ENCODE results near the gene GRID2. TPM values are rescaled to one million over a fixed set of nuclear protein-coding genes. Genes with fewer than 3 reads are reported as not detected.

GRID2 gene
- polyA plus RNA-seq, 1 donor (not counting 4 experiments of a cell fraction or from before 2014, with no cell fraction given) = not detected

- no peaks in the 10 kb centered on the region for H3K79me2 ChIP-seq (ENCODE audit: control insufficient read depth, insufficient read depth, low read length)
- no peaks in the 10 kb centered on the region for H3K27me3 ChIP-seq (ENCODE audit: control insufficient read depth, extremely low read depth, insufficient read depth, low read length)
- TF ChIP-seq, protein P1, sequence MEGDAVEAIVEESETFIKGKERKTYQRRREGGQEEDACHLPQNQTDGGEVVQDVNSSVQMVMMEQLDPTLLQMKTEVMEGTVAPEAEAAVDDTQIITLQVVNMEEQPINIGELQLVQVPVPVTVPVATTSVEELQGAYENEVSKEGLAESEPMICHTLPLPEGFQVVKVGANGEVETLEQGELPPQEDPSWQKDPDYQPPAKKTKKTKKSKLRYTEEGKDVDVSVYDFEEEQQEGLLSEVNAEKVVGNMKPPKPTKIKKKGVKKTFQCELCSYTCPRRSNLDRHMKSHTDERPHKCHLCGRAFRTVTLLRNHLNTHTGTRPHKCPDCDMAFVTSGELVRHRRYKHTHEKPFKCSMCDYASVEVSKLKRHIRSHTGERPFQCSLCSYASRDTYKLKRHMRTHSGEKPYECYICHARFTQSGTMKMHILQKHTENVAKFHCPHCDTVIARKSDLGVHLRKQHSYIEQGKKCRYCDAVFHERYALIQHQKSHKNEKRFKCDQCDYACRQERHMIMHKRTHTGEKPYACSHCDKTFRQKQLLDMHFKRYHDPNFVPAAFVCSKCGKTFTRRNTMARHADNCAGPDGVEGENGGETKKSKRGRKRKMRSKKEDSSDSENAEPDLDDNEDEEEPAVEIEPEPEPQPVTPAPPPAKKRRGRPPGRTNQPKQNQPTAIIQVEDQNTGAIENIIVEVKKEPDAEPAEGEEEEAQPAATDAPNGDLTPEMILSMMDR (optimal IDR thresholded peaks at IDR 0.05 in 1 of 3, IDR thresholded peaks at IDR 0.05 in 1 of 3, conservative IDR thresholded peaks at IDR 0.05 in 1 of 3; ENCODE audit: extremely low read depth in 1 of 3, insufficient read depth in 2 of 3, low read length in 3 of 3) = no peak
- no peak for TF ChIP-seq EZH2 (IDR thresholded peaks at IDR 0.05; ENCODE audit: low read length)
- no peak overlapping the region for H3K4me3 ChIP-seq (ENCODE audit: control insufficient read depth in 2 of 3, extremely low read depth in 1 of 3, insufficient read depth in 2 of 3, low read depth in 1 of 3, low read length in 3 of 3)
- H3K4me1 ChIP-seq (ENCODE audit: control insufficient read depth, extremely low read depth, insufficient read depth, low read length) = no peaks in the 10 kb centered on the region
- no peak overlapping the region for H3K9ac ChIP-seq (ENCODE audit: control insufficient read depth, extremely low read depth, insufficient read depth, low read length)
- no peak overlapping the region for H2AFZ ChIP-seq (ENCODE audit: control insufficient read depth, low read length)
- dilution Hi-C loops (cut with MboI; ENCODE audit: extremely low pct_ligation_motif_present, low sequenced_read_pairs) = no loop called here
- DNase-seq (ENCODE audit: low read depth, low spot score) = no peak
- H3K4me2 ChIP-seq (ENCODE audit: control insufficient read depth, extremely low read depth, insufficient read depth, low read depth, low read length) = no peak overlapping the region
- no peaks in the 10 kb centered on the region for H3K9me3 ChIP-seq (ENCODE audit: control insufficient read depth, low read depth, low read length)
- no peaks in the 10 kb centered on the region for H3K36me3 ChIP-seq (ENCODE audit: control insufficient read depth in 2 of 2, extremely low read depth in 1 of 2, insufficient read depth in 2 of 2, low read length in 2 of 2)
- no peaks in the 10 kb centered on the region for H3K9me1 ChIP-seq (ENCODE audit: control insufficient read depth, extremely low read depth, insufficient read depth, low read length)
- no peak for FAIRE-seq
- H4K20me1 ChIP-seq (ENCODE audit: control insufficient read depth, extremely low read depth, insufficient read depth, low read length) = no peaks in the 10 kb centered on the region
- H3K27ac ChIP-seq (ENCODE audit: control insufficient read depth, insufficient read depth, low read length) = no peak overlapping the region
These were observed 1127.6 kb downstream of the GRID2 start for GRCh38 chr4:93431371-93431770.

GRCh38 chr4:93433840-93434239 lies 1130.1 kb downstream of the GRID2 start:
- Histone ChIP-seq H3K4me1 (ENCODE audit: control insufficient read depth, extremely low read depth, insufficient read depth, low read length) (no peaks in the 10 kb centered on the region), H3K36me3 (ENCODE audit: control insufficient read depth in 2 of 2, extremely low read depth in 1 of 2, insufficient read depth in 2 of 2, low read length in 2 of 2) (no peaks in the 10 kb centered on the region), H2AFZ (ENCODE audit: control insufficient read depth, low read length) (no peak overlapping the region), H3K79me2 (ENCODE audit: control insufficient read depth, insufficient read depth, low read length) (no peaks in the 10 kb centered on the region), H3K27me3 (ENCODE audit: control insufficient read depth, extremely low read depth, insufficient read depth, low read length) (no peaks in the 10 kb centered on the region), H3K9ac (ENCODE audit: control insufficient read depth, extremely low read depth, insufficient read depth, low read length) (no peak overlapping the region), H3K27ac (ENCODE audit: control insufficient read depth, insufficient read depth, low read length) (no peak overlapping the region), H3K4me3 (ENCODE audit: control insufficient read depth in 2 of 3, extremely low read depth in 1 of 3, insufficient read depth in 2 of 3, low read depth in 1 of 3, low read length in 3 of 3) (no peak overlapping the region), H4K20me1 (ENCODE audit: control insufficient read depth, extremely low read depth, insufficient read depth, low read length) (no peaks in the 10 kb centered on the region), H3K4me2 (ENCODE audit: control insufficient read depth, extremely low read depth, insufficient read depth, low read depth, low read length) (no peak overlapping the region), H3K9me1 (ENCODE audit: control insufficient read depth, extremely low read depth, insufficient read depth, low read length) (no peaks in the 10 kb centered on the region), H3K9me3 (ENCODE audit: control insufficient read depth, low read depth, low read length) (no peaks in the 10 kb centered on the region)
- FAIRE-seq (no peak), DNase-seq (ENCODE audit: low read depth, low spot score) (no peak)
- no peak for TF ChIP-seq EZH2 (IDR thresholded peaks at IDR 0.05; ENCODE audit: low read length)
- TF ChIP-seq, protein P1 (optimal IDR thresholded peaks at IDR 0.05 in 1 of 3, IDR thresholded peaks at IDR 0.05 in 1 of 3, conservative IDR thresholded peaks at IDR 0.05 in 1 of 3; ENCODE audit: extremely low read depth in 1 of 3, insufficient read depth in 2 of 3, low read length in 3 of 3) = no peak
- dilution Hi-C loops (cut with MboI; ENCODE audit: extremely low pct_ligation_motif_present, low sequenced_read_pairs) = no loop called here
